ENCODE results near the gene LAMA2. TPM values are rescaled to one million over a fixed set of nuclear protein-coding genes. Genes with fewer than 3 reads are reported as not detected.

LAMA2 gene
- total and polyA plus RNA-seq, 2 donors (not counting 3 experiments of a cell fraction or from before 2014, with no cell fraction given): 0.51 to 0.75 TPM

- FAIRE-seq: no peak
- dilution Hi-C loops (cut with MboI; ENCODE audit: extremely low pct_ligation_motif_present, low sequenced_read_pairs) (no loop called here), intact Hi-C loops (cut with micrococcal nuclease) (no loop called here)
- Histone ChIP-seq H3K9me1 (replicated peaks; ENCODE audit: control insufficient read depth, extremely low read depth, insufficient read depth, low read length) (no peaks in the 10 kb centered on the region), H4K20me1 (replicated peaks; ENCODE audit: control insufficient read depth, extremely low read depth, insufficient read depth, low read length) (no peaks in the 10 kb centered on the region), H3K27ac (ENCODE audit: insufficient read depth, low read depth, low read length) (no peak overlapping the region), H3K36me3 (ENCODE audit: control insufficient read depth in 2 of 2, extremely low read depth in 1 of 2, insufficient read depth in 2 of 2, low read length in 2 of 2) (no peaks in the 10 kb centered on the region), H3K27me3 (ENCODE audit: control insufficient read depth in 2 of 2, insufficient read depth in 2 of 2, low read length in 2 of 2) (no peaks in the 10 kb centered on the region), H3K4me2 (ENCODE audit: insufficient read depth, low read length) (no peak overlapping the region), H3K9ac (replicated peaks; ENCODE audit: extremely low read depth, insufficient read depth, low read length) (no peak overlapping the region), H3K9me3 (replicated peaks; ENCODE audit: control insufficient read depth, insufficient read depth, low read length) (no peaks in the 10 kb centered on the region), H2AFZ (ENCODE audit: low read depth, low read length) (no peak overlapping the region), H3K4me3 (replicated peaks in 1 of 3; ENCODE audit: insufficient read depth in 1 of 3, low read depth in 1 of 3, low read length in 3 of 3) (no peak overlapping the region), H3K79me2 (ENCODE audit: control insufficient read depth, insufficient read depth, low read length) (no peaks in the 10 kb centered on the region), H3K4me1 (ENCODE audit: control insufficient read depth, extremely low read depth, insufficient read depth, low read length) (no peaks in the 10 kb centered on the region)
- BruUV-seq (replicated peaks): no TSS peak
- DNase-seq (ENCODE audit: low read depth, low spot score): no peak
- CTCF ChIA-PET: no interaction called here
- POLR2A ChIA-PET: no interaction called here
- TF ChIP-seq GATA2 (IDR thresholded peaks at IDR 0.05; ENCODE audit: insufficient read depth, insufficient read length, low read depth, low read length): no peak
- TF ChIP-seq MAX (IDR thresholded peaks at IDR 0.05; ENCODE audit: insufficient read depth, insufficient read length): no peak
- no peak for TF ChIP-seq FOS (IDR thresholded peaks at IDR 0.05; ENCODE audit: borderline replicate concordance, insufficient read depth, low read length)
- no peak for TF ChIP-seq JUN (IDR thresholded peaks at IDR 0.05; ENCODE audit: borderline replicate concordance, insufficient read depth, insufficient read length, low read depth)
- no peak for TF ChIP-seq POLR2AphosphoS5 (IDR thresholded peaks at IDR 0.05; ENCODE audit: insufficient read depth, low read depth, low read length)
- TF ChIP-seq EZH2 (IDR thresholded peaks at IDR 0.05; ENCODE audit: borderline replicate concordance, low read depth, low read length, severe bottlenecking): no peak
- TF ChIP-seq CTCF (IDR thresholded peaks at IDR 0.05; ENCODE audit: extremely low read depth in 1 of 2, insufficient read depth in 1 of 2, low read depth in 1 of 2, low read length in 2 of 2): no peak
- TF ChIP-seq MYC (IDR thresholded peaks at IDR 0.05; ENCODE audit: low read depth, low read length): no peak
- TF ChIP-seq POLR2A (IDR thresholded peaks at IDR 0.05; ENCODE audit: low read depth, low read length): no peak
Measured at GRCh38 chr6:129454488-129454887, 571.5 kb downstream of the LAMA2 start.

Data from endothelial cell of umbilical vein (primary cell).